Glomerular visceral epithelial cell (primary cell): Measurements from ENCODE around the gene ZSWIM4.
"Not testable (repeated sequence)": the region's sequence is repeated elsewhere in the genome, so short reads cannot be mapped to it uniquely, and the experiment has no call there.

Experiments
- DNase-seq: peaks from one replicate; pipeline ENCODE4 v3.0.0-alpha.2; 2016; ENCODE audit errors: extremely low spot score

The ZSWIM4 gene

GRCh38 chr19:13794757-13795589 lies at the start of gene ZSWIM4:
ZSWIM4 (plus strand) TSS chr19:13795443; CDS start chr19:13795649, 206 bp downstream.
- DNase-seq = peak; percentile 99

GRCh38 chr19:13747098-13747453 lies 48.2 kb upstream of the ZSWIM4 start:
- no peak for DNase-seq

- DNase-seq = peak; percentile 22
Observed at GRCh38 chr19:13748169-13748828, 46.9 kb upstream of the ZSWIM4 start.

GRCh38 chr19:13751436-13751835 lies 43.8 kb upstream of the ZSWIM4 start:
- no peak for DNase-seq

GRCh38 chr19:13753622-13754021 lies 41.6 kb upstream of the ZSWIM4 start:
- not testable (repeated sequence) for DNase-seq

GRCh38 chr19:13756210-13756609 lies 39.0 kb upstream of the ZSWIM4 start:
- no peak for DNase-seq

- DNase-seq = no peak
Observed at GRCh38 chr19:13757805-13758772, 37.2 kb upstream of the ZSWIM4 start.

GRCh38 chr19:13758795-13759194 lies 36.4 kb upstream of the ZSWIM4 start:
- DNase-seq = no peak

GRCh38 chr19:13761423-13761822 lies 33.8 kb upstream of the ZSWIM4 start:
- no peak for DNase-seq

GRCh38 chr19:13762635-13763235 lies 32.5 kb upstream of the ZSWIM4 start:
- DNase-seq = no peak

- no peak for DNase-seq
Observed at GRCh38 chr19:13763265-13763664, 32.0 kb upstream of the ZSWIM4 start.

GRCh38 chr19:13764101-13764807 lies 31.0 kb upstream of the ZSWIM4 start, which contains the start of gene MRI1:
MRI1 (plus strand) TSS chr19:13764522; CDS start chr19:13764589, 67 bp downstream.
- DNase-seq = peak; percentile 76

GRCh38 chr19:13764821-13765394 lies 30.3 kb upstream of the ZSWIM4 start:
- no peak for DNase-seq

- no peak for DNase-seq
Observed at GRCh38 chr19:13765395-13766094, 29.7 kb upstream of the ZSWIM4 start.

GRCh38 chr19:13766095-13766481 lies 29.2 kb upstream of the ZSWIM4 start:
- no peak for DNase-seq

- DNase-seq = no peak
Observed at GRCh38 chr19:13768510-13768909, 26.7 kb upstream of the ZSWIM4 start.

GRCh38 chr19:13770013-13770635 lies 25.1 kb upstream of the ZSWIM4 start:
- DNase-seq = peak; percentile 85

- peak; percentile 89 for DNase-seq
Observed at GRCh38 chr19:13774217-13775191, 20.7 kb upstream of the ZSWIM4 start, which contains the start of gene C19orf53. C19orf53 (plus strand) TSS chr19:13774456; CDS start chr19:13774478, 22 bp downstream.
